Measurements from ENCODE around the gene C13orf42. TPM values are rescaled to one million over a fixed set of nuclear protein-coding genes. Genes with fewer than 3 reads are reported as not detected.

The C13orf42 gene
- total and polyA plus RNA-seq, 10 of the 15 experiments (the other 5 are each of a cell fraction or from before 2014, with no cell fraction given), result not detected

DNA sequence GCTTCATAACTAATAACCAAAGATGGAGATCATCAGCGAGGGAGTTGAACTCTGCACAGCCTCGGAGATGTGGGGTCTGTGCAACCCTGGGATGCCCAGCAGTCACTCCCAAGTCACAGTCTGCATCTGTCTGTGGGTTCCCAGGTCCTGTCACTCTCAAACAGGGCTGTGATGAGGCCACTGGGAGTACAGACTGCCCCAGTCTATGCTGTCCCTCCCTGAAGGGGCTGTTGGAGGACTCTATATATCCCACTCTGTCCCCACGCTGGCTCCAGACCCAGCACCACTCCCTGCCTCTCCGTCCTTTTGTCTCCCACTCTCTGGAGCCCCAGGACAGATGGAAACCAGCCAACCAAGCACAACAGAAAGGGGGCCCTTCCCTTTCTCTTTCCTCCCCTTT is 26.2 kb upstream of the C13orf42 start:
- no peaks in the 10 kb centered on the region; a peak in 1 of 4 replicates for H3K27me3 ChIP-seq (replicated peaks in 1 of 2; ENCODE audit: control insufficient read depth in 2 of 2, insufficient read depth in 2 of 2, low read length in 1 of 2)
- ATAC-seq, result no peak
- ChIA-PET SMC1A (ENCODE audit: uncharacterized antibody, unreplicated experiment) (no interaction called here), CTCF (no interaction called here), POLR2A (no interaction called here), RAD21 (ENCODE audit: unreplicated experiment) (no interaction called here)
- H3K9ac ChIP-seq (ENCODE audit: control insufficient read depth, insufficient read depth, low read length), result no peak overlapping the region
- no peaks in the 10 kb centered on the region for H3K9me3 ChIP-seq (replicated peaks; ENCODE audit: control insufficient read depth, insufficient read depth, low read length)
- no peak overlapping the region for H3K4me2 ChIP-seq (ENCODE audit: control insufficient read depth, insufficient read depth)
- no peak for DNase-seq (ENCODE audit: low read depth, low spot score)
- H2AFZ ChIP-seq (ENCODE audit: control insufficient read depth, low read depth, low read length), result no peak overlapping the region
- no peak for FAIRE-seq
- H3K4me3 ChIP-seq, result no peak overlapping the region
- in situ Hi-C loops (cut with MboI), result no loop called here
- no TSS peak for BruUV-seq (replicated peaks)
- H3K79me2 ChIP-seq (ENCODE audit: control insufficient read depth, insufficient read depth, low read length), result no peaks in the 10 kb centered on the region
- intact Hi-C loops (cut with micrococcal nuclease; ENCODE audit: unreplicated experiment), result no loop called here
- no peaks in the 10 kb centered on the region for H3K36me3 ChIP-seq (ENCODE audit: control insufficient read depth in 2 of 2, insufficient read depth in 2 of 2, low read length in 1 of 2)
- H3K27ac ChIP-seq (ENCODE audit: control insufficient read depth, insufficient read depth), result no peak overlapping the region
- 3% methylated on average over 4 of the region's 4 CpGs for WGBS (ENCODE audit: insufficient coverage, insufficient replicate concordance, low lambda C conversion rate, missing lambda C conversion rate)
- TF ChIP-seq POLR2AphosphoS5 (IDR thresholded peaks at IDR 0.05; ENCODE audit: low read length) (no peak), ESRRA (IDR thresholded peaks at IDR 0.05; ENCODE audit: low read length) (no peak), IRF4 (IDR thresholded peaks at IDR 0.05; ENCODE audit: low read depth, low read length) (no peak), POLR2A (IDR thresholded peaks at IDR 0.05; ENCODE audit: low read depth, low read length) (no peak), ZSCAN29 (IDR thresholded peaks at IDR 0.05) (no peak), KAT2A (conservative IDR thresholded peaks at IDR 0.05; ENCODE audit: control insufficient read depth, low read depth, low read length) (no peak), SPI1 (IDR thresholded peaks at IDR 0.05; ENCODE audit: borderline replicate concordance, insufficient read depth, low read depth, low read length) (no peak), FOS (IDR thresholded peaks at IDR 0.05; ENCODE audit: borderline replicate concordance, extremely low read depth, insufficient read length) (no peak), MYB (IDR thresholded peaks at IDR 0.05; ENCODE audit: borderline replicate concordance, low read depth, low read length) (no peak), RBBP5 (conservative IDR thresholded peaks at IDR 0.05) (no peak), JUNB (IDR thresholded peaks at IDR 0.05) (no peak)
- TF ChIP-seq, protein P1, sequence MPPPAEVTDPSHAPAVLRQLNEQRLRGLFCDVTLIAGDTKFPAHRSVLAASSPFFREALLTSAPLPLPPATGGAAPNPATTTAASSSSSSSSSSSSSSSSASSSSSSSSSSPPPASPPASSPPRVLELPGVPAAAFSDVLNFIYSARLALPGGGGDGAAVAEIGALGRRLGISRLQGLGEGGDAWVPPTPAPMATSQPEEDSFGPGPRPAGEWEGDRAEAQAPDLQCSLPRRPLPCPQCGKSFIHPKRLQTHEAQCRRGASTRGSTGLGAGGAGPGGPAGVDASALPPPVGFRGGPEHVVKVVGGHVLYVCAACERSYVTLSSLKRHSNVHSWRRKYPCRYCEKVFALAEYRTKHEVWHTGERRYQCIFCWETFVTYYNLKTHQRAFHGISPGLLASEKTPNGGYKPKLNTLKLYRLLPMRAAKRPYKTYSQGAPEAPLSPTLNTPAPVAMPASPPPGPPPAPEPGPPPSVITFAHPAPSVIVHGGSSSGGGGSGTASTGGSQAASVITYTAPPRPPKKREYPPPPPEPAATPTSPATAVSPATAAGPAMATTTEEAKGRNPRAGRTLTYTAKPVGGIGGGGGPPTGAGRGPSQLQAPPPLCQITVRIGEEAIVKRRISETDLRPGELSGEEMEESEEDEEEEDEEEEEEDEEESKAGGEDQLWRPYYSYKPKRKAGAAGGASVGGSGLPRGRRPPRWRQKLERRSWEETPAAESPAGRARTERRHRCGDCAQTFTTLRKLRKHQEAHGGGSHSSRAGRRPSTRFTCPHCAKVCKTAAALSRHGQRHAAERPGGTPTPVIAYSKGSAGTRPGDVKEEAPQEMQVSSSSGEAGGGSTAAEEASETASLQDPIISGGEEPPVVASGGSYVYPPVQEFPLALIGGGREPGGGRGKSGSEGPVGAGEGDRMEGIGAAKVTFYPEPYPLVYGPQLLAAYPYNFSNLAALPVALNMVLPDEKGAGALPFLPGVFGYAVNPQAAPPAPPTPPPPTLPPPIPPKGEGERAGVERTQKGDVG (CRISPR knock-in tag; IDR thresholded peaks at IDR 0.05), result no peak
- TF ChIP-seq, protein P2, sequence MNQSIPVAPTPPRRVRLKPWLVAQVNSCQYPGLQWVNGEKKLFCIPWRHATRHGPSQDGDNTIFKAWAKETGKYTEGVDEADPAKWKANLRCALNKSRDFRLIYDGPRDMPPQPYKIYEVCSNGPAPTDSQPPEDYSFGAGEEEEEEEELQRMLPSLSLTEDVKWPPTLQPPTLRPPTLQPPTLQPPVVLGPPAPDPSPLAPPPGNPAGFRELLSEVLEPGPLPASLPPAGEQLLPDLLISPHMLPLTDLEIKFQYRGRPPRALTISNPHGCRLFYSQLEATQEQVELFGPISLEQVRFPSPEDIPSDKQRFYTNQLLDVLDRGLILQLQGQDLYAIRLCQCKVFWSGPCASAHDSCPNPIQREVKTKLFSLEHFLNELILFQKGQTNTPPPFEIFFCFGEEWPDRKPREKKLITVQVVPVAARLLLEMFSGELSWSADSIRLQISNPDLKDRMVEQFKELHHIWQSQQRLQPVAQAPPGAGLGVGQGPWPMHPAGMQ (IDR thresholded peaks at IDR 0.05; ENCODE audit: borderline replicate concordance), result no peak
- no peaks in the 10 kb centered on the region for H4K20me1 ChIP-seq (ENCODE audit: control insufficient read depth, insufficient read depth)
- H3K4me1 ChIP-seq (ENCODE audit: control insufficient read depth, insufficient read depth, low read length), result no peaks in the 10 kb centered on the region

All from GM12878 (cell line).